Pancreas (tissue), 10 donors: ENCODE results near the gene SNRPA1. TPM values are rescaled to one million over a fixed set of nuclear protein-coding genes. Genes with fewer than 3 reads are reported as not detected.

ENCODE experiments used
- ATAC-seq, 4 donors: fragments of 200-7000 bp; cut with Tn5 transposase; one replicate each; pipeline versions ENCODE4 v1.8.0 to v1.9.1; 2020; ENCODE audit warnings: mild to moderate bottlenecking in 4 of 4, moderate library complexity in 4 of 4
- DNase-seq, 6 donors: peaks; one replicate each; pipeline ENCODE4 v3.0.0-alpha.2; 2020
- FAIRE-seq: peaks from 2 replicates; lab custom pipeline; 2012; peaks lifted over from hg19 to GRCh38; lab: Jason Lieb, UNC
- H3K27ac ChIP-seq, 4 donors: fragments of 200-600 bp; sonication (generic); 1 replicate in 3 of 4; 2 replicates in 1 of 4; pipeline versions ENCODE4 v1.5.0 to v1.8.0; 2020
- H3K27me3 ChIP-seq, 4 donors: fragments of 200-600 bp; one replicate each; pipeline ENCODE4 v1.8.0; 2021
- H3K36me3 ChIP-seq, 3 donors: fragments of 200-600 bp; sonication (generic) in 1 of 3; one replicate each; pipeline versions ENCODE4 v1.5.0 to v1.8.0; 2020 to 2021
- H3K4me1 ChIP-seq, 3 donors: fragments of 200-600 bp; one replicate each; pipeline ENCODE4 v1.8.0; 2021
- H3K4me3 ChIP-seq, 4 donors: fragments of 200-600 bp; sonication (generic) in 2 of 4; one replicate each; pipeline versions ENCODE4 v1.5.0 to v1.8.0; 2020 to 2021
- H3K9me3 ChIP-seq, 4 donors: fragments of 200-600 bp; one replicate each; pipeline ENCODE4 v1.8.0; 2021
- CTCF ChIP-seq, 4 donors: fragments of 200-600 bp; sonication (generic) in 3 of 4; IDR thresholded peaks; one replicate each; pipeline versions ENCODE4 v1.5.0 to v1.8.0; 2021; ENCODE audit warnings: antibody characterized with exemption in 4 of 4
- WGBS, 2 donors: extraction: QIAGEN DNeasy Blood & Tissue Kit; methylation state at CpG; one replicate each; pipeline ENCODE4 v1.1.7; 2013; 5-methylcytosine and 5-hydroxymethylcytosine counted together
- intact Hi-C, 3 donors: fragments of 100-400 bp; cut with DNase I; formaldehyde crosslinking; loops; one replicate each; pipeline versions ENCODE4 v1.11.1 to v1.14.2; 2022
- polyA plus RNA-seq, 2 donors: library from polyadenylated mRNA; stranded (reverse); fragments of 200-250 nt; gene quantifications; one replicate each; pipeline ENCODE4 v1.2.3, GENCODE V29; 2013
- total RNA-seq, 6 donors: library from RNA; stranded (reverse); fragmentation: NEBNext Ultra II Directional in 4 of 6; extraction: Animal tissue kit (Norgen Biotek cat#: 25700) in 4 of 6; gene quantifications; one replicate each; pipeline versions ENCODE4 v1.2.1 to v1.2.4, GENCODE V29; 2021 to 2023
- donor health status: healthy with polysubstance abuse.
- donor health status: DM: no; HTN: no; CAD: no; lungs with moderate emphysema.
- donor health status: DM: no; HTN: no; CAD: no.
- donor health status: control.
- donor health status: control.
- donor health status: Bipolar disorder and iron deficiency.
- donor health status: DM: yes; HTN: yes; CAD: no.
- donor health status: DM: no; HTN: no; CAD: no.
- donor health status: DM: no; HTN: no; CAD: no.
- donor health status: DM: yes; HTN: yes; CAD: no.

Gene SNRPA1
- total and polyA plus RNA-seq, 8 donors = 16.7 to 37.2 (median 23.9) TPM

- no peak overlapping the region for H3K27ac ChIP-seq
- no peak for TF ChIP-seq CTCF (IDR thresholded peaks at IDR 0.05)
- no peak overlapping the region for H3K4me3 ChIP-seq
- no peak for FAIRE-seq
- H3K9me3 ChIP-seq = no peaks in the 10 kb centered on the region
- H3K4me1 ChIP-seq = no peaks in the 10 kb centered on the region
- intact Hi-C loops = loop anchor here in 2 of 3 donors (5.0 to 10.0 kb wide), 2 partner anchors 328 to 335 kb away; no protein-coding TSS in a partner anchor
- ATAC-seq = no peak
- no peaks in the 10 kb centered on the region for H3K36me3 ChIP-seq
- no peak for DNase-seq
- H3K27me3 ChIP-seq = no peaks in the 10 kb centered on the region
- WGBS, 2 donors = 87 to 89% methylated on average over 24 to 26 of the region's 26 CpGs
These were observed 14.6 kb upstream of the SNRPA1 start for GRCh38 chr15:101309436-101310160.

DNA sequence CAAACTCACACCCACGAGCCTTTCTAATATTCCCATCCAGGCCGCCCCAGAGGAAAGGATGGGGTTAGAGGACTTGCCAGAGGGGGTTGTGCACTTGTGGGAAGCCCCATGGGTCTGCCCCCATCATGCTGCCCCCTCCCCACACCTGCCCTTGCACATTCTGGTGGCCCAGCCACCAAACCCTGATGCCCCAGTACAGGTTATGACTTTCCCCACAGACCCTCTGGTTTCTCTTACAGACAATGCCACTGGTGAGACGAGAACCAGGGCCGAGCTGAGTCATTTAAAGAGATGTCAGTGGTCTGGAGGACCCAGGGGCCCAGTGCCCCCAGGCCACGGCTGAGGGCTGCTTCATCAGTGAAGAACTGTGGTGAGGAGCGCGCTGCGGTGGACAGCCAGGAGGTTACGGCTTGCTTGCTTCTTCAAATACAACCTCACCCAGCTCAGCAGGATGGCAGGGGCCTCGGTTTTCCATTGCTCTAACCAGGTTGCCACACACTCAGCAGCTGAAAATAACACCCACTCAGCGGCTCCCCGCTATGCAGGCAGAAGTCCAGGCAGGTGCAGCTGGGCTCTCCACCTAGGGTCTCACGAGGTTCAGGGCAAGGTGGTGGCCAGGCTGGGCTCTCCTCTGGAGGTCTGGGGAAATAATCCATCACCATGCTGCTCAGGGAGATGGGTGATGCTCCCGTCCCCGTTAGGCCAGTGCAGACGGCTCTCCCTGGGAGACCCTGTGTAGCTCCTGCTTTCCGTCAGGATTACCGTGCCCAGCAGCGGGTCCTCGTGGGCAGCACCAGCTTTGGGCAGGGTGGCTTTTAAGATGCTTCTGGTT lies 13.8 kb upstream of the SNRPA1 start:
- no peak overlapping the region for H3K27ac ChIP-seq
- no peak for TF ChIP-seq CTCF (IDR thresholded peaks at IDR 0.05)
- no peak for FAIRE-seq
- ATAC-seq = no peak
- no peaks in the 10 kb centered on the region for H3K9me3 ChIP-seq
- no peaks in the 10 kb centered on the region for H3K36me3 ChIP-seq
- H3K4me1 ChIP-seq = no peaks in the 10 kb centered on the region
- intact Hi-C loops = loop anchor here in 2 of 3 donors (5.0 to 10.0 kb wide), 2 partner anchors 328 to 336 kb away; no protein-coding TSS in a partner anchor
- no peak for DNase-seq
- H3K27me3 ChIP-seq = no peaks in the 10 kb centered on the region
- no peak overlapping the region for H3K4me3 ChIP-seq
- WGBS, 2 donors = 86 to 93% methylated on average over 20 of the region's 20 CpGs

DNA sequence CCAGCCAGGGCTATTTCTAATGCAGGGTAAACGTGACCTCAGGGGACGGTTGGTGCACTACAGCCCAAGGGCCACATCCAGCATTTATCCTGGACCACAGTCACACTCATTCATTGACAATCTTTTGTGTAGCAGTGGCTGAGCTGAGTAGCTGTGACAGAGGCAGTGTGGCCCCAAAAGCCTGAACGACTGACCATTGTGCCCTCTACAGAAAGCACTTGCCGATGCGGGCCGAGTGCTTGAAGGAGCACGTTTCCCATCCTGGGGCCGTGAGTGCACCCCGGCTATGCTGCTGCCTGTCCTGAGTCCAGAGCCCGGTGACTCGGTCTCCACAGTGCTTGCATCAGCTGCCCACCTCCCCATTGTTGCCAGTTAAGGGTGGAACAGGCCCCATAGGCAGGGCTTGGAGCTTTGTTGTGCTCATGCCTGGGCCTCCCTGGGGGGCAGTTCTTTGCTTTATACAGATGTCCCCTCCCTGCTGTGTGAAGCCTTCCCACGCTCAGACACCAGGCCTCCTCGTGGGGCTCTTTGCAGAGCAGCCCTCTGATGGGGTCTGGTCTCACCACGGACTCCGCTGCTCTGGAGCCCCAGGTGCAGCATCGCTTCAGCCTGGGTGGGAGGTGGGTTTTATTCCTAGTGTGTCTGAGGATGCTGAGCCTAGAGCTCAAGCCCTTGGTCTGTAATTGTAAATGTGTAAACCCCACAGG lies 13.0 kb upstream of the SNRPA1 start:
- TF ChIP-seq CTCF (IDR thresholded peaks at IDR 0.05) = no peak
- Histone ChIP-seq H3K36me3 (no peaks in the 10 kb centered on the region), H3K4me1 (no peaks in the 10 kb centered on the region), H3K27me3 (no peaks in the 10 kb centered on the region), H3K27ac (no peak overlapping the region), H3K9me3 (no peaks in the 10 kb centered on the region), H3K4me3 (no peak overlapping the region)
- no peak for FAIRE-seq
- intact Hi-C loops = loop anchor here in 2 of 3 donors (5.0 to 10.0 kb wide), 2 partner anchors 329 to 337 kb away; no protein-coding TSS in a partner anchor
- WGBS, 2 donors = 81 to 85% methylated on average over 16 of the region's 16 CpGs
- no peak for ATAC-seq
- no peak for DNase-seq

GRCh38 chr15:101307048-101307896 lies 12.2 kb upstream of the SNRPA1 start:
- ATAC-seq (no peak), DNase-seq (no peak), FAIRE-seq (no peak)
- no peaks in the 10 kb centered on the region for H3K27me3 ChIP-seq
- H3K9me3 ChIP-seq = no peaks in the 10 kb centered on the region
- 64 to 75% methylated on average over 24 of the region's 24 CpGs for WGBS, 2 donors
- H3K27ac ChIP-seq = no peak overlapping the region
- H3K4me1 ChIP-seq = no peaks in the 10 kb centered on the region
- intact Hi-C loops = loop anchor here in 2 of 3 donors (5.0 to 10.0 kb wide), 2 partner anchors 330 to 338 kb away; no protein-coding TSS in a partner anchor
- TF ChIP-seq CTCF (IDR thresholded peaks at IDR 0.05) = no peak
- no peaks in the 10 kb centered on the region for H3K36me3 ChIP-seq
- H3K4me3 ChIP-seq = no peak overlapping the region
